GM23248 (cell line): ENCODE results near the gene R3HDM2.

ENCODE experiments used
- EZH2 ChIP-seq: fragments of 200-600 bp; sonication (generic); IDR thresholded peaks from 2 replicates; pipeline ENCODE4 v1.6.1; 2018; ENCODE audit warnings: antibody characterized with exemption, mild to moderate bottlenecking; ENCODE audit not compliant: insufficient read depth, poor library complexity, severe bottlenecking
- EZH2phosphoT487 ChIP-seq: fragments of 200-600 bp; sonication (generic); IDR thresholded peaks from 2 replicates; pipeline ENCODE4 v1.6.1; 2018; ENCODE audit warnings: antibody characterized with exemption, moderate library complexity, mild to moderate bottlenecking, low read depth; ENCODE audit not compliant: insufficient read depth

DNA sequence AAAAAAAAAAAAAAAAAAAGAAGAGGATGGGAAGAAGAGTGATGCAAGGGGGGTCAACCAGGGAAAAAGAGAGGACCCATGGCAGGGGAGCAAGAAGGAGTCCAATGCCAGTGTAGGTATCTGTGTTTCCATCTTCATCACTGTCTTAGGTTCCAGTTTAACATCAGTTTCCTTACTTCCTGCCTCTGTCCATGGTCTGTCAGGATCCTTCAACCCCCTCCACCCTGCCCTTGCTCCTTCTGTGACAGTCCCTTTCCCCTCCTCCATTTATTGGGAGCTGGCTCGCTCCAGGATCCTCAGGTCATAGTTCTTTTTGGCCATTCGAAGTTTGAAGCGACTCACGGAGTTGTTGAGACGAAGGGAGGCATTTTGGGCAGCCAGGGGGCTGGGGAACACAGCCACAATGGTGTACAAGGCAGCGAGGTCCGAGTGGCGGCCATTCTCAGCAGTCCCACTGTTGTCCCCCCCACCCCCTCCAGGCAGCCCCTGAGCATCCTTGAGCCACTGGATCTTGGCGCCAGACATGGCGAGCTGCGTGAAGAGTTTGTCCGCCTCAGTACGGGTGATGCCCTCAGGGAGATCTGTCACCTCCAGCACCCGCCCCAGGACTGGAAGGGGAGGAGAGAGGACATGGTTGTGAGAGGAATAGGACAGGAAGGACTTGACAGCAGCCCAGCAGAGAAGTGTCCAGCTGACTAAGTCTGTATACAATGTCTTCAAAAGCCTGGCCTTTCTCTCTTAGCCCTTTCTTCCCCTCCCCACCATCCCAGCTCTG is 176.2 kb downstream of the R3HDM2 start:
- no peak for TF ChIP-seq EZH2
- no peak for TF ChIP-seq EZH2phosphoT487
